Epidermal melanocyte (primary cell): ENCODE results near the gene CCP110.

Experiments used
- DNase-seq: peaks from one replicate; pipeline ENCODE4 v3.0.0; 2011; ENCODE audit warnings: low spot score; ENCODE audit not compliant: insufficient read length

The CCP110 gene

GRCh38 chr16:19549673-19550072 lies 25.9 kb downstream of the CCP110 start:
- DNase-seq, result no peak

- DNase-seq, result peak; percentile 86
Observed at GRCh38 chr16:19555186-19555937, 31.6 kb downstream of the CCP110 start, which contains the start of gene VPS35L. Gene VPS35L, plus strand, starts transcription at chr16:19555703. Its CDS starts 27 bp downstream, at chr16:19555730.

GRCh38 chr16:19555938-19556771 lies 32.4 kb downstream of the CCP110 start:
- no peak for DNase-seq

DNA sequence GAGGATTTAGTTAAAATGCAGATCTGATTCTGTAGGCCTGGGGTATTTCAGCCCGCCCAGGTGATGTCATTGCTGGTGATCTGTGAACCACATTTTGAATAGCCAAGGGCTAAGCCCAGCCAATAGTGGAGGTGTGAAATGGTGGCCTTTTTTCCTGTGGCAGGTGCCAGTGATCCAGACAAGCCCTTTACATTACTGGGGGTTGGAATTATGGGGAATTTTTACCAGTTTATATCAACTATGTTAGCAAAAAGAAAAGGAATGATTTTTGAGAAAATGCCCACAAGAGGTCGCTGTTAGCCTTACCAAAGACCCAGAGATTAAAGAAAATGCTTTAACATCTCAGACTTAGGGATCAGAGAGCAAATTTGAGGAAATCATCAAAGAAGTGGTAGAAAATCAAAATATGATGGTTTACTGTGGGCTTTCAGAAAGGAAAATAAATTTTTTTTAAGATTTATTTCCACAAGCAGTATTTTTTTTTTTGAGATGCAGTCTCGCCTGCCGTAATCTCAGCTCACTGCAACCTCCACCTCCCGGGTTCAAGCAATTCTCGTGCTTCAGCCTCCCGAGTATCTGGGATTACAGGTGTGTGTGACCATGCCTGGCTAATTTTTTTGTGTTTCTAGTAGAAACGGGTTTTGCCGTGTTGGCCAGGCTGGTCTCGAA lies 35.6 kb downstream of the CCP110 start:
- DNase-seq, result no peak

GRCh38 chr16:19560078-19560477 lies 36.3 kb downstream of the CCP110 start:
- no peak for DNase-seq

DNA sequence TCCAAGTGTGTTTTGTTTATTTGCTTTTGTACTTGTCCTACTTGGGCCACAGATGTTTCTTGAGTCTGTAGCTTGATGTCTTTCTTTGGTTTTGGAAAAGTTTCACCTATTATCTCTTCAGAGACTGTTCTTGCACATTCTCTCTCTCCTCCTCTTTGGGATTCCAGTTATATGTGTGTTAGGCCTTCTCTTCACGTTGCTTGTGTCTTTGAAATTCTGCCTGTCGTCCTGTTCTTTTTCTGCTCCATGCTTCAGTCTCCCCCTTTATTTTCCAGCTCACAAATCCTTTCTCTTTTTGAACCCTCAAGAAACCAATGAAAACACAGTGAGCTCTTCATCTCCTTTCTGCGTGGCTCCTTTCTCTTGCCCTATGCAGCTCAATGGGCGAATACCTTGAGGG lies 39.6 kb downstream of the CCP110 start:
- no peak for DNase-seq

DNA sequence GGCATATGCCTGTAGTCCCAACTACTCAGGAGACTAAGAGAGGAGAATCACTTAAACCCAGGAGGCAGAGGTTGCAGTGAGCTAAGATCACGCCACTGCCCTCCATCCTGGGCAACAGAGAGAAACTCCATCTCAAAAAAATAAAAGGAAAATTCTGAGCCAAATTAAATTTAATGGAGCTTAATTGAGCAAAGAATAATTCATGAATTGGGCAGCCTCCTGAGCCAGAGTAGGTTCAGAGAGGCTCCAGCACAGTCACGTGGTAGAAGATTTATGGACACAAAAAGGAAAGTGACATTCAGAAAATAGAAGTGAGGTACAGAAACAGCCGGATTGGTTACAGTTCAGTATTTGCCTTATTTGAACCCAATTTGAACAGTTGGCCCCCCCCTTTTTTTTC lies 42.6 kb downstream of the CCP110 start:
- DNase-seq, result no peak

- no peak for DNase-seq
Observed at GRCh38 chr16:19567560-19567959, 43.8 kb downstream of the CCP110 start.

GRCh38 chr16:19573997-19574396 lies 50.3 kb downstream of the CCP110 start:
- DNase-seq, result no peak

- DNase-seq, result no peak
Observed at GRCh38 chr16:19574615-19575014, 50.9 kb downstream of the CCP110 start.

DNA sequence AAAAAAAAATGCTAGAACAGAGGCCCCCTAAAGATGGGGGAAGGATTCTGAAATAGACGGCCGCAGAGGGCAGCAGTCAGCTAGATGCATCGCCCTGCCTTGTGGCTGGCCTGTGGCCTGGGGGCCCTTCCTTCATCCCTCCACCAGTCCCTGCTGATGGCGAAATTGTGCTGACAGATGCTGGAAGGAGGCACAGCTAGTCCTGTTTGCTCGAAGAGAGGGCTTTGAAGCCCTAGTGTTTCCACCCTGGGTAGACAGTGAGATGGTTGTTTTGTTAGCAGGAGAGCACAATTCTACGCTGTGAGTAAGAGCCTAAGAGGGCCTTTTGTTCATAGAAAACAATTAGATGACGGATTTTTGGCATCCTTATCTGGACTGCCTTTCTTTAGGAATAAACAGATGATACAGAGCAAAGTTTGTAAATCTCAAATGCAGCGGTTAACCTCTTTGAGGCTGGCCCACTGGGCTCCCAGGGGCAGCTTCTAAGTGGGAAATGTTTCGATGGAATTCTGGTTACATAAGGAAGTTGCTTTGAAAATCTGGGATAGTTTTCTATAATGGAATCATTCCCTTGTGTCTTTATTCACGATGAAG lies 54.7 kb downstream of the CCP110 start:
- DNase-seq, result no peak

- no peak for DNase-seq
Observed at GRCh38 chr16:19582050-19582831, 58.5 kb downstream of the CCP110 start.

DNA sequence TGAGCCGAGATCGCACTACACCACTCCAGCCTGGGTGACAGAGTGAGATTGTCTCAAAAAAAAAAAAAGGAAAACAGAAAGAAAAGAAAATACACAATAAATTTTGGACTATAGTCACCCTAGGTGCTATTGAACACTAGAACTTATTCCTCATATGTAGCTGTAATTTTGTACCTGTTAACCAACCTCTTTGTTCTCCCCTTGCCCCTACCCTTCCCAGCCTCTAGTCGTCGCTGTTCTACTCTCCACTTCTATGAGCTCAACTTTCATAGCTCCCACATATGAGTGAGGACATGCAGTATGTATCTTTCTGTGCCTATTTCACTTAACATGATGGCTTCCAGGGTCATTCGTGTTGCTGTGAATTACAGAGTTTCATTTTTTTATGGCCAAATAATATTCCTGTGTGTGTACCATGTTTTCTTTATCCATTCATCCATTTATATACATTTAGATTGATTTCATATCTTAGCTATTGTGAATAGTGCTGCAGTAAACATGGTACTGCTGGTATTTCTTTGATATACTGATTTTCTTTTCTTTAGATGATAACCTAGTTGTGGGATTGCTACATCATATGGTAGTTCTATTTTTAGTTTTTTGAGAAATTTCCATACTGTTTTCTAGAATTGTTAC lies 60.0 kb downstream of the CCP110 start:
- no peak for DNase-seq

DNA sequence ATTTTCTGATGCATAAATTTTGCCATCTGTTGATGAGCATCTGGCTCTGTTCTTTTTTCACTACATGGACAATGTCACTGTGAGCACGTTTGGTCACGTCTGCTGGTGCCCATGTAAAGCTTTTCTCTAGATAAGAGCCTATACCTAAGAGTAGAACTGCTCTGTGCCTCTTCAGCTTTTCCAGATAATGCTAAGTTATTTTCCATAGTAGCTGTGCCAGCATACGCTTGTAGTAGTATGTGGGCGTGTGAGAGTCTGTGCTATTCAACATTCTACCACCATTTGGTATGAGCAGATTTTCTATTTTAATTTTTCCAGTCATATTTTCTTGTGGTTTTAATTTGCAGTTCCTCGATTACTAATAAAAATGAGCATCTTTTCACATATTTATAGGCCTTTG lies 64.9 kb downstream of the CCP110 start:
- no peak for DNase-seq

DNA sequence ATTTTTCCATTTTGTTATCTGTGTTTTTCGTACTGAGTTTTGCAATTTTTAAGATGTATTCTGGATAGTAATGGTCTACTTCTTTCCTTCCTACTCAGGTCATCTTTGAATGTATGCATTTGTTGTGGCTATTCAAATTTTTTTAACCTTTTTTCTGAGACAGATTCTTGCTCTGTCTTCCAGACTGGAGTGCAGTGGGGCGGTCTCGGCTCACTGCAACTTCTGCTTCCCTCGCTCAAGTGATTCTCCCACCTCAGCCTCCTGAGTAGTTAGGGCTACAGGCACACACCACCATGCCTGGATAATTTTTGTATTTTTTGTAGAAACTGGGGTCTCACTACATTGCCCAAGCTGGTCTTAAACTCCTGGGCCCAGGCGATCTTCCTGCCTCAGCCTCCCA lies 65.4 kb downstream of the CCP110 start:
- no peak for DNase-seq

GRCh38 chr16:19589771-19590302 lies 66.1 kb downstream of the CCP110 start:
- DNase-seq, result no peak

DNA sequence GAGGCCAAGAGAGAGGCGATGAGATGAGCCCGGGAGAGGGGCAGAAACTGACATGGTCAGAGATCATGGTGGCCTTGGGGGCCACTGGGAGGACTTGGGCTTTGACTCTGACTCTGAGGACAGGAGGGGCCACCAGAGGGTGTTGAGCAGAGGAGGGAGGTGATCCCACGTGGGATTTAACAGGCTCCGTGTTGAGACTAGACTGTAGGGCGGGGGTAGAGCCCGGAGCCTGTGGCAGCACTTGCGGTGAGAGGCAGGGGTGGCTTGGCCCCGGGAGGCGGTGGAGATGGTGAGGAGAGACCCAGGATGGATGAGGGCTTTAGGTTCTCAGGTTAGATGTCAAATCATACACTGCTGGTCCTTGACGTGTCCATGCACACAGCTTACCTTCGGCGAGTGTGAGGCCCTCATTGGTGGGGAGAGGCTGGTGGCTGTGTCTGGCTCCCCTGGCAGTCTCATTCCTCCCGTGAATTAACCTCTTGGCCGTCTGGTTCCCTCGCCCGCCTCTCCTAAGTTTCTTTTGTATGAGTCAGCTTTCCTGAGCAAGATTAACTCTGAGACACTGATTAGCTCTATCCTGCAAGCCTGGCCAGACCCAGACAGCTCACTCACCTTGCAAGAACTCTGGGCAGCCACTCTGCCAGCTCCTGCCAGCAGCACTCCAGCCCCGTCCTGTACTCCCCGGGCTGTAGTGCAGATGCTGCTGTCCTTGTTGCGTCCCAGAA lies 71.5 kb downstream of the CCP110 start:
- DNase-seq, result no peak

- DNase-seq, result no peak
Observed at GRCh38 chr16:19598805-19599510, 75.2 kb downstream of the CCP110 start.
